Upper lobe of right lung (tissue), 1 donor: ENCODE measurements around the gene PVRIG. TPM values are rescaled to one million over a fixed set of nuclear protein-coding genes. Genes with fewer than 3 reads are reported as not detected.
"Not testable (repeated sequence)": the region's sequence is repeated elsewhere in the genome, so short reads cannot be mapped to it uniquely, and the experiment has no call there.

Experiments used
- ATAC-seq: fragments of 200-7000 bp; cut with Tn5 transposase; one replicate; pipeline ENCODE4 v1.9.1; 2020; ENCODE audit warnings: mild to moderate bottlenecking, moderate library complexity
- DNase-seq: peaks from one replicate; pipeline ENCODE4 v3.0.0-alpha.2; 2020
- H3K27ac ChIP-seq: fragments of 200-600 bp; one replicate; pipeline ENCODE4 v1.8.0; 2022
- H3K27me3 ChIP-seq: fragments of 200-600 bp; one replicate; pipeline ENCODE4 v1.8.0; 2022; ENCODE audit warnings: mild to moderate bottlenecking
- H3K36me3 ChIP-seq: fragments of 200-600 bp; one replicate; pipeline ENCODE4 v1.8.0; 2022
- H3K4me1 ChIP-seq: fragments of 200-600 bp; one replicate; pipeline ENCODE4 v1.8.0; 2022
- H3K4me3 ChIP-seq: fragments of 200-600 bp; one replicate; pipeline ENCODE4 v1.8.0; 2022; ENCODE audit warnings: mild to moderate bottlenecking
- H3K9me3 ChIP-seq: fragments of 200-600 bp; one replicate; pipeline ENCODE4 v1.8.0; 2022
- CTCF ChIP-seq: fragments of 200-600 bp; IDR thresholded peaks from one replicate; pipeline ENCODE4 v1.8.0; 2022; ENCODE audit warnings: antibody characterized with exemption
- intact Hi-C: fragments of 100-400 bp; cut with DNase I; formaldehyde crosslinking; loops from one replicate; pipeline ENCODE4 v1.11.0; 2022
- total RNA-seq: library from RNA; stranded (reverse); fragmentation: NEBNext Ultra II Directional; extraction: Animal tissue kit (Norgen Biotek cat#: 25700); gene quantifications from one replicate; pipeline ENCODE4 v1.2.1, GENCODE V29; 2021
- donor health status: DM: no; HTN: yes; CAD: no; lungs with severe emphysema.

Gene PVRIG
- total RNA-seq, 1 donor from 2014 or later = 1.4 TPM

- no peak for TF ChIP-seq CTCF
- H3K9me3 ChIP-seq = no peaks in the 10 kb centered on the region
- no peak overlapping the region for H3K4me3 ChIP-seq
- H3K36me3 ChIP-seq = no peaks in the 10 kb centered on the region
- H3K27ac ChIP-seq = no peak overlapping the region
- H3K27me3 ChIP-seq = no peaks in the 10 kb centered on the region
- intact Hi-C loops = no loop called here
- no peaks in the 10 kb centered on the region for H3K4me1 ChIP-seq
- ATAC-seq = no peak
- DNase-seq = no peak
These were observed 47.0 kb downstream of the PVRIG start for GRCh38 chr7:100266576-100267354.

- Histone ChIP-seq H3K4me3 (no peak overlapping the region), H3K36me3 (no peaks in the 10 kb centered on the region), H3K27ac (no peak overlapping the region), H3K4me1 (no peaks in the 10 kb centered on the region), H3K9me3 (no peaks in the 10 kb centered on the region), H3K27me3 (no peaks in the 10 kb centered on the region)
- no peak for DNase-seq
- no peak for ATAC-seq
- intact Hi-C loops = no loop called here
- no peak for TF ChIP-seq CTCF
These were observed 47.9 kb downstream of the PVRIG start for GRCh38 chr7:100267648-100268047.

GRCh38 chr7:100268882-100269281, 49.1 kb downstream of the PVRIG start:
- ATAC-seq, H3K4me1 ChIP-seq, H3K27me3 ChIP-seq, H3K36me3 ChIP-seq, DNase-seq, H3K4me3 ChIP-seq, H3K9me3 ChIP-seq, intact Hi-C loops, H3K27ac ChIP-seq: not testable (repeated sequence)

- H3K27ac ChIP-seq, H3K27me3 ChIP-seq, ATAC-seq, H3K4me1 ChIP-seq, H3K9me3 ChIP-seq, H3K36me3 ChIP-seq, DNase-seq, intact Hi-C loops, H3K4me3 ChIP-seq: not testable (repeated sequence)
These were observed 49.7 kb downstream of the PVRIG start for GRCh38 chr7:100269306-100270045.

GRCh38 chr7:100270046-100270918, 50.5 kb downstream of the PVRIG start:
- H3K4me1 ChIP-seq, H3K27me3 ChIP-seq, ATAC-seq, intact Hi-C loops, H3K36me3 ChIP-seq, H3K27ac ChIP-seq, DNase-seq, H3K9me3 ChIP-seq: not testable (repeated sequence)
- peak overlapping the region; percentile 67 for H3K4me3 ChIP-seq

Other genes starting within 250 kb of the PVRIG start
- gene AZGP1, start 243.9 kb upstream of the PVRIG start, total RNA-seq = 87.7 TPM
- 57.5 TPM for gene ZKSCAN1, start 204.4 kb upstream of the PVRIG start, total RNA-seq
- 10.0 TPM for gene ZSCAN21, start 170.2 kb upstream of the PVRIG start, total RNA-seq
- 22.4 TPM for gene ZNF3, start 138.2 kb upstream of the PVRIG start, total RNA-seq
- gene COPS6, start 131.0 kb upstream of the PVRIG start, total RNA-seq = 69.5 TPM
- gene MCM7, start 118.6 kb upstream of the PVRIG start, total RNA-seq = 48.7 TPM
- gene AP4M1, start 118.3 kb upstream of the PVRIG start, total RNA-seq = 16.8 TPM
- 34.9 TPM for gene TAF6, start 100.6 kb upstream of the PVRIG start, total RNA-seq
- gene CNPY4, start 100.3 kb upstream of the PVRIG start, total RNA-seq = 9.8 TPM
- 3.0 TPM for gene MBLAC1, start 93.0 kb upstream of the PVRIG start, total RNA-seq
- 105 TPM for gene LAMTOR4, start 71.0 kb upstream of the PVRIG start, total RNA-seq
- gene TRAPPC14, start 61.2 kb upstream of the PVRIG start, total RNA-seq = 19.7 TPM
- gene GAL3ST4, start 51.3 kb upstream of the PVRIG start, total RNA-seq = 4.4 TPM
- 0.49 TPM for gene GPC2, start 42.6 kb upstream of the PVRIG start, total RNA-seq
- 2.3 TPM for gene STAG3, start 42.0 kb upstream of the PVRIG start, total RNA-seq
- not detected for gene SPDYE3, start 87.8 kb downstream of the PVRIG start, total RNA-seq
- gene PILRB, start 138.2 kb downstream of the PVRIG start, total RNA-seq = 38.1 TPM
- 36.9 TPM for gene PILRA, start 153.5 kb downstream of the PVRIG start, total RNA-seq
- 4.8 TPM for gene ZCWPW1, start 208.8 kb downstream of the PVRIG start, total RNA-seq
- gene MEPCE, start 209.9 kb downstream of the PVRIG start, total RNA-seq = 36.3 TPM
- 24.7 TPM for gene PPP1R35, start 216.5 kb downstream of the PVRIG start, total RNA-seq
- 1.8 TPM for gene SPACDR, start 244.3 kb downstream of the PVRIG start, total RNA-seq